GM10266 (cell line): ENCODE results near the gene DMBT1.

Experiments used
- DNase-seq: peaks from one replicate; pipeline ENCODE4 v3.0.0; 2012; ENCODE audit errors: extremely low spot score
- CTCF ChIP-seq: IDR thresholded peaks from 2 replicates; pipeline ENCODE4 v1.5.1; 2012; ENCODE audit warnings: mild to moderate bottlenecking, low read depth; ENCODE audit not compliant: control insufficient read depth, insufficient read depth; ENCODE audit errors: missing control alignments

DMBT1 gene

DNA sequence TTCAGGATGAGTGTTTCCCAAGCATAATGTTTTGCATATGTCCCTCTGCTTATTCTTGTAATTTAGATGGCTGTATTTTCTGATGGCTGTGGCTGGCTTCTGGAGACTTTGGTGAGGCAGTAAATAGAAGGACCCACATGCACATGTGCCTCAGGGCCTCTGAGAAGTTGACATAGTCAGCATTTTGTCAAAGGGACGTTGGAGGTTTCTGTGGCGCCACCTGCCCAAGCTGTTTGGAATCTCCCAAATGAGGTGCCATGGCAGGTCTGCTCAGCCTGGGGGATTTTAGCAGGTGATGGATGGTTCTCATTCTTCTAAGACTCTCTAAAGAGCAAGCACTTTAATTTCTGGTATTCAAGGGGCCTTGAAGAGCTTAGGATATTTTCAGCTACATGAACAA, 109.3 kb downstream of the DMBT1 start:
- no peak for TF ChIP-seq CTCF
- no peak for DNase-seq

GRCh38 chr10:122671355-122671754, 110.8 kb downstream of the DMBT1 start:
- DNase-seq = no peak

DNA sequence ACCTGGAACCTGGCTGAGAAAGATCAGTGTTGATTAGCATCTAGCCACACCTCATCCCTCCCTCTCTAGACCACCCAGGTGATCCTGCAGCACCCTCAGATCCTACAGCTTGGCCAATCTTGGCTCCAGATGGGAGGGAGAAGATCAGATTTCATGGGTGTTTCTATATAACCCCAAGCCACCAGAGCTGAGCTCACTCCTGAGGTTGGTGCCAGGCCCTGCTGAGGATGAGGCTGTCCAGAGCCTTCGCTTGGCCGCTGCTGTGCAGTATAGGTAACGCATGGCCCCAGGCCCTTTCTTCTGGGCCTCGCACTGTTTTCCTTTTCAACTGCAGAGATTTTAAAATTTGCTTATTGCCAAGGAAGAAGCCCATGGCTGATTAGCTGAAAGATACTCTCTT, 112.1 kb downstream of the DMBT1 start:
- no peak for DNase-seq
- TF ChIP-seq CTCF = no peak

More at GRCh38 chr10:122671355-122671754, 110.8 kb downstream of the DMBT1 start:
- TF ChIP-seq CTCF = no peak

DNA sequence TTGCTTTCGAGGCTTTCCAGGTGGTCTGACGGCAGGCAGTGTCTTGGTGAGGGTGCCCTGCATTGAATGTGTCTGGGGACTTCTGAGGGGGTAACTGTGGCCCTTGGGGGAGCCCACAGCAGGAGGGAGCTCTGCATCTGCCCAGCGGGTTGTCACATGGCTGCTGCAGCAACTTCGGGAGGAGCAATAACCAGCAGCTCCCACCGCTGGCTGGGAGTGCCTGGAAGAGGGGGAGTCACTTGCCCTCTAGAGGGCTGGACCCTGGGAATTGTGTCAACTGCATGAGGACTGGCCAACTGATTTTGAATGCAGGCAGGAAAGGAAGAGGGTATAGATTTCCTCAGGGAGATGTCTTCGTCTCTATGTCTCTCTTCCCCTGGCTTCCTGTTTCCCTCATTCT, 112.7 kb downstream of the DMBT1 start:
- no peak for TF ChIP-seq CTCF
- no peak for DNase-seq

GRCh38 chr10:122673731-122674130, 113.2 kb downstream of the DMBT1 start:
- no peak for DNase-seq
- no peak for TF ChIP-seq CTCF

DNA sequence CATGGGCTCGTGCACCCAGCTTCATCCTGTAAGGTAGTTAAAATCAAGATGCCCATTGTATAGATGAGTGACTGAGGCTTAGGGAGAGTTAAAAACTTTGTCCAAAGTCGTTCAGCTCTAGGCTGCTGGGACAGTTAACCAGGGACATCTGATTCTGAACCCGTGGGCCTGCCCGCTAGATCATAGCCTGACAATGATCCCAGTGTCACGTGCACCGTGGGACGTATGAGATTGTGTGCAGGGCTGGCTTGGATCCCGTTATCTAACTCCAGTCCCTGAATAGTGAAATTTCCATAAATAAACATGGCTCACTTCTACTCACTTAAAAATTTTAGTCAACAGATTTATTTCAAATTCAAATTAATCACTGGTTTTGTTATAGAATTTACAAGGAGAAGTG, 114.2 kb downstream of the DMBT1 start:
- TF ChIP-seq CTCF = no peak
- no peak for DNase-seq

GRCh38 chr10:122675278-122675677, 114.7 kb downstream of the DMBT1 start:
- no peak for TF ChIP-seq CTCF
- DNase-seq = no peak
